Glomerular visceral epithelial cell (primary cell): Measurements from ENCODE around the gene CCDC102A.

Source experiments
- DNase-seq: peaks from one replicate; pipeline ENCODE4 v3.0.0-alpha.2; 2016; ENCODE audit errors: extremely low spot score

Gene CCDC102A

GRCh38 chr16:57537194-57537505 lies 779 bp upstream of the CCDC102A start:
- no peak for DNase-seq

GRCh38 chr16:57535680-57536305 lies 578 bp downstream of the CCDC102A start:
- DNase-seq: peak; percentile 88

GRCh38 chr16:57534881-57535658 lies 1.3 kb downstream of the CCDC102A start:
- DNase-seq: no peak

GRCh38 chr16:57534337-57534880 lies 2.0 kb downstream of the CCDC102A start:
- DNase-seq: no peak

- peak; percentile 22 for DNase-seq
Measured at GRCh38 chr16:57533431-57534336, 2.7 kb downstream of the CCDC102A start.

GRCh38 chr16:57532266-57532625 lies 4.1 kb downstream of the CCDC102A start:
- DNase-seq: no peak

GRCh38 chr16:57531635-57532265 lies 4.6 kb downstream of the CCDC102A start:
- DNase-seq: no peak

GRCh38 chr16:57531253-57531575 lies 5.2 kb downstream of the CCDC102A start:
- DNase-seq: no peak

GRCh38 chr16:57530522-57531252 lies 5.7 kb downstream of the CCDC102A start:
- peak; percentile 32 for DNase-seq

GRCh38 chr16:57530104-57530521 lies 6.3 kb downstream of the CCDC102A start:
- peak; percentile 54 for DNase-seq

GRCh38 chr16:57529391-57530103 lies 6.8 kb downstream of the CCDC102A start:
- no peak for DNase-seq

GRCh38 chr16:57528499-57529390 lies 7.6 kb downstream of the CCDC102A start:
- DNase-seq: no peak

- DNase-seq: no peak
Measured at GRCh38 chr16:57527610-57528360, 8.6 kb downstream of the CCDC102A start.

- no peak for DNase-seq
Measured at GRCh38 chr16:57527027-57527426, 9.3 kb downstream of the CCDC102A start.

- no peak for DNase-seq
Measured at GRCh38 chr16:57526498-57526897, 9.9 kb downstream of the CCDC102A start.

- peak; percentile 56 for DNase-seq
Measured at GRCh38 chr16:57525761-57526160, 10.6 kb downstream of the CCDC102A start.

GRCh38 chr16:57522960-57523359 lies 13.4 kb downstream of the CCDC102A start:
- DNase-seq: no peak

GRCh38 chr16:57519796-57520360 lies 16.5 kb downstream of the CCDC102A start:
- peak; percentile 66 for DNase-seq
